Vagina (tissue), 2 donors: Measurements from ENCODE around the gene CCBE1.

Experiments
- POLR2A ChIP-seq, 2 donors: fragments of 450-650 bp; IDR thresholded peaks; one replicate each; pipeline ENCODE4 v1.6.1; 2017; ENCODE audit warnings: antibody characterized with exemption in 2 of 2, mild to moderate bottlenecking in 2 of 2, moderate library complexity in 2 of 2
- POLR2AphosphoS5 ChIP-seq, 2 donors: sonication (generic); formaldehyde crosslinking; IDR thresholded peaks; one replicate each; pipeline ENCODE4 v1.9.0; 2017; ENCODE audit warnings: antibody characterized with exemption in 2 of 2, mild to moderate bottlenecking in 2 of 2, low read depth in 1 of 2; ENCODE audit not compliant: insufficient read depth in 1 of 2
- TF ChIP-seq, protein P1 (sequence below), 3 experiments: fragments of 450-650 bp in 2 of 3; fragments of 200-600 bp in 1 of 3; sonication (generic) in 1 of 3; IDR thresholded peaks; one replicate each; pipeline ENCODE4 v1.5.1; 2017 to 2019; ENCODE audit warnings: antibody characterized with exemption in 3 of 3, mild to moderate bottlenecking in 2 of 3, moderate library complexity in 2 of 3

DNA sequence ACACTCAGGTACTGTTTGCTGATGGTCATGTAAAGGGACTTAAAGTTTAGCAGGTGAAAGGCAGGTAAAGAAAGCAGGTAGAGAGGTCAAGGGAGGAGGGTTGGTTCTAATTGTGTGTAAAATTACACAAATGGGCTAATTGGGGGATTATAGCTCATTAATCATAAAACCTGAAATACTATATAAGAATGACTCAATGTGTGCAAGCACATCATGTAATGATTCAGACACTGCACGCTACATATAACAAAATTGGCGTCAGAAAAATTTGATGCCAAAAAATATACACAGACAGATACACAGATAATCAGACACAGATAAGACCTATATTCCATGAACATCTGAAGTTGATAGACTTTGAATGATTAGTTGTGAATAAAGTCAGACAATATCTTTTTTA lies 217.4 kb downstream of the CCBE1 start:
- TF ChIP-seq, protein P1, sequence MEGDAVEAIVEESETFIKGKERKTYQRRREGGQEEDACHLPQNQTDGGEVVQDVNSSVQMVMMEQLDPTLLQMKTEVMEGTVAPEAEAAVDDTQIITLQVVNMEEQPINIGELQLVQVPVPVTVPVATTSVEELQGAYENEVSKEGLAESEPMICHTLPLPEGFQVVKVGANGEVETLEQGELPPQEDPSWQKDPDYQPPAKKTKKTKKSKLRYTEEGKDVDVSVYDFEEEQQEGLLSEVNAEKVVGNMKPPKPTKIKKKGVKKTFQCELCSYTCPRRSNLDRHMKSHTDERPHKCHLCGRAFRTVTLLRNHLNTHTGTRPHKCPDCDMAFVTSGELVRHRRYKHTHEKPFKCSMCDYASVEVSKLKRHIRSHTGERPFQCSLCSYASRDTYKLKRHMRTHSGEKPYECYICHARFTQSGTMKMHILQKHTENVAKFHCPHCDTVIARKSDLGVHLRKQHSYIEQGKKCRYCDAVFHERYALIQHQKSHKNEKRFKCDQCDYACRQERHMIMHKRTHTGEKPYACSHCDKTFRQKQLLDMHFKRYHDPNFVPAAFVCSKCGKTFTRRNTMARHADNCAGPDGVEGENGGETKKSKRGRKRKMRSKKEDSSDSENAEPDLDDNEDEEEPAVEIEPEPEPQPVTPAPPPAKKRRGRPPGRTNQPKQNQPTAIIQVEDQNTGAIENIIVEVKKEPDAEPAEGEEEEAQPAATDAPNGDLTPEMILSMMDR (IDR thresholded peaks at IDR 0.05), result no peak
- TF ChIP-seq POLR2A (IDR thresholded peaks at IDR 0.05), result no peak
- no peak for TF ChIP-seq POLR2AphosphoS5 (IDR thresholded peaks at IDR 0.05; ENCODE audit: insufficient read depth in 1 of 2, low read depth in 1 of 2)
